ENCODE data around the gene WWOX. TPM values are rescaled to one million over a fixed set of nuclear protein-coding genes. Genes with fewer than 3 reads are reported as not detected.

The WWOX gene
- total and polyA plus RNA-seq, 3 donors from 2014 or later = 20.6 to 76.7 (median 64.1) TPM

- peak overlapping the region in 1 of 2 donors; percentile 72 for H3K27ac ChIP-seq
- DNase-seq = no peak
- no peaks in the 10 kb centered on the region for H3K36me3 ChIP-seq (ENCODE audit: low read depth, missing control alignments)
- intact Hi-C loops (cut with DNase I; ENCODE audit: low total_unique reads) = no loop called here
- no peak for TF ChIP-seq CTCF (IDR thresholded peaks at IDR 0.05)
- no peak for TF ChIP-seq POLR2A (IDR thresholded peaks at IDR 0.05)
- H3K9me3 ChIP-seq = no peaks in the 10 kb centered on the region
- no peak overlapping the region for H3K4me3 ChIP-seq
- peaks cover 23% of the 10 kb centered on the region for H3K4me1 ChIP-seq
- H3K27me3 ChIP-seq = no peaks in the 10 kb centered on the region
- 40 to 53% methylated on average over 4 of the region's 4 CpGs for WGBS, 2 donors
These were observed 975.5 kb downstream of the WWOX start for GRCh38 chr16:79074951-79075350.

GRCh38 chr16:79076047-79076767, 976.8 kb downstream of the WWOX start:
- H3K36me3 ChIP-seq (ENCODE audit: low read depth, missing control alignments) = no peaks in the 10 kb centered on the region
- H3K9me3 ChIP-seq = no peaks in the 10 kb centered on the region
- peaks cover 23% of the 10 kb centered on the region for H3K4me1 ChIP-seq
- intact Hi-C loops (cut with DNase I; ENCODE audit: low total_unique reads) = no loop called here
- no peak for TF ChIP-seq CTCF (IDR thresholded peaks at IDR 0.05)
- no peaks in the 10 kb centered on the region for H3K27me3 ChIP-seq
- H3K27ac ChIP-seq = peak overlapping the region; percentile 1 to 72
- 60 to 70% methylated on average over 12 of the region's 12 CpGs for WGBS, 2 donors
- no peak overlapping the region for H3K4me3 ChIP-seq
- DNase-seq = no peak

- Histone ChIP-seq H3K4me3 (no peak overlapping the region), H3K4me1 (peaks cover 20% of the 10 kb centered on the region), H3K27ac (no peak overlapping the region), H3K9me3 (no peaks in the 10 kb centered on the region), H3K27me3 (no peaks in the 10 kb centered on the region), H3K36me3 (ENCODE audit: low read depth, missing control alignments) (no peaks in the 10 kb centered on the region)
- TF ChIP-seq CTCF (IDR thresholded peaks at IDR 0.05) (no peak), POLR2A (IDR thresholded peaks at IDR 0.05) (no peak)
- intact Hi-C loops (cut with DNase I; ENCODE audit: low total_unique reads) = no loop called here
- DNase-seq = no peak
- 83 to 90% methylated on average over 5 of the region's 5 CpGs for WGBS, 2 donors
These were observed 977.9 kb downstream of the WWOX start for GRCh38 chr16:79077346-79077745.

- 96 to 97% methylated on average over 10 of the region's 10 CpGs for WGBS, 2 donors
- intact Hi-C loops (cut with DNase I; ENCODE audit: low total_unique reads) = no loop called here
- Histone ChIP-seq H3K4me1 (peaks cover 14% of the 10 kb centered on the region), H3K27ac (no peak overlapping the region), H3K9me3 (no peaks in the 10 kb centered on the region), H3K27me3 (no peaks in the 10 kb centered on the region), H3K4me3 (no peak overlapping the region), H3K36me3 (ENCODE audit: low read depth, missing control alignments) (no peaks in the 10 kb centered on the region)
- DNase-seq = no peak
- TF ChIP-seq CTCF (IDR thresholded peaks at IDR 0.05) (no peak), POLR2A (IDR thresholded peaks at IDR 0.05) (no peak)
These were observed 980.4 kb downstream of the WWOX start for GRCh38 chr16:79079656-79080420.
